ENCODE measurements around the gene ECSCR.
"Not testable (repeated sequence)": the region's sequence is repeated elsewhere in the genome, so short reads cannot be mapped to it uniquely, and the experiment has no call there.

DNA sequence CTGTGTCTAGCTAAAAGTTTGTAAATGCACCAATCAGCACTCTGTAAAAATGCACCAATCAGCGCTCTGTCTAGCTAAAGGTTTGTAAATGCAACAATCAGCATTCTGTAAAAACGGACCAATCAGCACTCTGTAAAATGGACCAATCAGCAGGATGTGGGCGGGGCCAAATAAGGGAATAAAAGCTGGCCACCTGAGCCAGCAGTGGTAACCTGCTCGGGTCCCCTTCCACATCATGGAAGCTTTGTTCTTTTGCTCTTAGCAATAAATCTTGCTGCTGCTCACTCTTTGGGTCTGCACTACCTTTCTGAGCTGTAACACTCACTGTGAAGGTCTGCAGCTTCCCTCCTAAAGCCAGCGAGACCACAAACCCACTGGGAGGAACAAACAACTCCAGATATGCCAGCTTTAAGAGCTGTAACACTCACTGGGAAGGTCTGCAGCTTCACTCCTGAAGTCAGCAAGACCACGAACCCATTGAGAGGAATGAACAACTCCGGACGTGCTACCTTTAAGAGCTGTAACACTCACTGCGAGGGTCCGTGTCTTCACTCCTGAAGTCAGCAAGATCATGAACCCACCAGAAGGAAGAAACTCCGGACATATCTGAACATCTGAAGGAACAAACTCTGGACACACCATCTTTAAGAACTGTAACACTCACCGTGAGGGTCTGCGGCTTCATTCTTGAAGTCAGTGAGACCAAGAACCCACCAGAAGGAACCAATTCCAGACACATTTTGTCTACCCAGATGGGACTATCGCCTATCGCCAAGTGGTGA, 40.7 kb upstream of the ECSCR start:
- TF ChIP-seq, protein P1, sequence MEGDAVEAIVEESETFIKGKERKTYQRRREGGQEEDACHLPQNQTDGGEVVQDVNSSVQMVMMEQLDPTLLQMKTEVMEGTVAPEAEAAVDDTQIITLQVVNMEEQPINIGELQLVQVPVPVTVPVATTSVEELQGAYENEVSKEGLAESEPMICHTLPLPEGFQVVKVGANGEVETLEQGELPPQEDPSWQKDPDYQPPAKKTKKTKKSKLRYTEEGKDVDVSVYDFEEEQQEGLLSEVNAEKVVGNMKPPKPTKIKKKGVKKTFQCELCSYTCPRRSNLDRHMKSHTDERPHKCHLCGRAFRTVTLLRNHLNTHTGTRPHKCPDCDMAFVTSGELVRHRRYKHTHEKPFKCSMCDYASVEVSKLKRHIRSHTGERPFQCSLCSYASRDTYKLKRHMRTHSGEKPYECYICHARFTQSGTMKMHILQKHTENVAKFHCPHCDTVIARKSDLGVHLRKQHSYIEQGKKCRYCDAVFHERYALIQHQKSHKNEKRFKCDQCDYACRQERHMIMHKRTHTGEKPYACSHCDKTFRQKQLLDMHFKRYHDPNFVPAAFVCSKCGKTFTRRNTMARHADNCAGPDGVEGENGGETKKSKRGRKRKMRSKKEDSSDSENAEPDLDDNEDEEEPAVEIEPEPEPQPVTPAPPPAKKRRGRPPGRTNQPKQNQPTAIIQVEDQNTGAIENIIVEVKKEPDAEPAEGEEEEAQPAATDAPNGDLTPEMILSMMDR (IDR thresholded peaks at IDR 0.05) = not testable (repeated sequence)
- not testable (repeated sequence) for TF ChIP-seq EP300, POLR2AphosphoS5 (IDR thresholded peaks at IDR 0.05)
